Gastrocnemius medialis (tissue), 4 donors: ENCODE data around the gene CHST5.

Experiments used
- CTCF ChIP-seq, 5 experiments: fragments of 450-650 bp in 3 of 5; fragments of 200-600 bp in 2 of 5; sonication (generic) in 2 of 5; IDR thresholded peaks in 4 of 5; conservative IDR thresholded peaks in 1 of 5; 1 replicate in 4 of 5; 2 replicates in 1 of 5; pipeline ENCODE4 v1.5.1; 2016 to 2019; ENCODE audit warnings: antibody characterized with exemption in 5 of 5, mild to moderate bottlenecking in 3 of 5, moderate library complexity in 3 of 5
- POLR2A ChIP-seq, 2 donors: fragments of 450-650 bp; IDR thresholded peaks; one replicate each; pipeline ENCODE4 v1.6.1; 2017; ENCODE audit warnings: antibody characterized with exemption in 2 of 2, mild to moderate bottlenecking in 2 of 2, moderate library complexity in 2 of 2

GRCh38 chr16:75576384-75576811 lies 40.5 kb upstream of the CHST5 start:
- TF ChIP-seq CTCF (IDR thresholded peaks at IDR 0.05 in 4 of 5, conservative IDR thresholded peaks at IDR 0.05 in 1 of 5) (no peak), POLR2A (IDR thresholded peaks at IDR 0.05) (no peak)
